Measurements from ENCODE around the gene FAM187B. TPM values are rescaled to one million over a fixed set of nuclear protein-coding genes. Genes with fewer than 3 reads are reported as not detected.
A peak's percentile ranks its signal among the peaks of the same experiment; 100 is the strongest.

Gene FAM187B
- total and polyA plus RNA-seq, 2 of the 8 experiments (the other 6 are each of a cell fraction or from before 2014, with no cell fraction given), result not detected

DNA sequence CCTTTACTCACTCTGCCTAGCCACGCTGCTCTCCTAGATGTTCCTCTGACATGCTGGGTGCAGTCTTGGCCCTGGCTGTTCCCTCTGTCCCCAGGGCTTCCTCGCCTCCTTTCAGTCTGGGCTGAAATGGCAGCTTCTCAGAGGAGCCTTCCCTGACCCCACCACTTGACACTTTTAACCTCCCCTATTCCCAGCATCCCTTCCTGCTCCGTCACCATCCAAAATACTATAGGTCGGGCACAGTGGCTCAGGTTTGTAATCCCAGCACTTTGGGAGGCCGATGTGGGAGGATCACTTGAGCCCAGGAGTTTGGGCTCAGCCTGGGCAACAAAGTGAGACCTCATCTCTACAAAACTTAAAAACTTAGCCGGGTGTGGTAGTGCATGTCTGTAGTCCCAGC lies 2.6 kb downstream of the FAM187B start:
- no peaks in the 10 kb centered on the region; a peak in 1 of 7 replicates for H3K27me3 ChIP-seq (replicated peaks in 1 of 4; ENCODE audit: control insufficient read depth in 3 of 4, extremely low read depth in 1 of 4, insufficient read depth in 3 of 4, low read length in 3 of 4)
- H3K9ac ChIP-seq (replicated peaks in 1 of 4; ENCODE audit: extremely low read depth in 1 of 4, low read depth in 3 of 4, low read length in 3 of 4), result no peak overlapping the region
- H3K4ac ChIP-seq (replicated peaks; ENCODE audit: insufficient read length, low read depth, low read length), result no peak overlapping the region
- H3K14ac ChIP-seq (ENCODE audit: insufficient read length), result no peak overlapping the region
- peaks cover 0 to 7% of the 10 kb centered on the region in 2 experiments; a peak in 1 of 4 replicates for H3K9me3 ChIP-seq (ENCODE audit: insufficient read depth in 2 of 2, low read depth in 1 of 2, low read length in 1 of 2)
- no peak overlapping the region for H3K18ac ChIP-seq (ENCODE audit: extremely low read depth, low read length)
- H2BK15ac ChIP-seq (ENCODE audit: low read length), result no peak overlapping the region
- no peak overlapping the region for H2BK120ac ChIP-seq (replicated peaks; ENCODE audit: low read depth, low read length)
- H2BK12ac ChIP-seq (ENCODE audit: low read depth, low read length), result no peak overlapping the region
- no peak overlapping the region for H2BK20ac ChIP-seq (ENCODE audit: low read length)
- no peak overlapping the region for H3K56ac ChIP-seq (replicated peaks; ENCODE audit: insufficient read length, low read depth, low read length)
- POLR2A ChIA-PET (ENCODE audit: partially characterized antibody), result interaction anchor here (1.1 to 2.2 kb wide), 5 partner anchors 9 to 159 kb away, joined by 3 to 9 read pairs (median 4); no protein-coding TSS in a partner anchor
- H4K8ac ChIP-seq (ENCODE audit: extremely low read depth, insufficient read depth, low read length), result no peak overlapping the region
- H4K5ac ChIP-seq (ENCODE audit: insufficient read length, low read depth, low read length), result no peak overlapping the region
- WGBS, 2 experiments (ENCODE audit: extremely low coverage in 1 of 2, insufficient coverage in 1 of 2, insufficient read length in 1 of 2, insufficient replicate concordance in 2 of 2, low coverage in 1 of 2, low lambda C conversion rate in 2 of 2, missing lambda C conversion rate in 1 of 2), result 88% methylated on average over 6 of the region's 6 CpGs; no CpG with 5 or more reads in 1 of the 2 experiments
- peak overlapping the region; percentile 3 for H4K91ac ChIP-seq (replicated peaks; ENCODE audit: insufficient read length, low read length)
- H2AK5ac ChIP-seq (ENCODE audit: low read depth, low read length), result no peak overlapping the region; the same call in 1 of the 2 replicates
- CTCF ChIA-PET (ENCODE audit: partially characterized antibody), result interaction anchor here (1.0 to 3.5 kb wide), 9 partner anchors 9 to 183 kb away, joined by 3 to 16 read pairs (median 5); partner anchors contain the start of genes FXYD5 and FXYD7
- H2AFZ ChIP-seq (ENCODE audit: low read length), result no peak overlapping the region
- no peak for TF ChIP-seq ATF3 (IDR thresholded peaks at IDR 0.05; ENCODE audit: insufficient read depth, low read depth, low read length)
- no peak for DNase-seq (ENCODE audit: low read depth in 1 of 2, low spot score in 2 of 2)
- no peaks in the 10 kb centered on the region for H3K79me2 ChIP-seq (ENCODE audit: control insufficient read depth in 1 of 2, insufficient read depth in 2 of 2, low read length in 2 of 2)
- H4K20me1 ChIP-seq (replicated peaks in 1 of 2; ENCODE audit: control insufficient read depth in 1 of 2, insufficient read depth in 2 of 2, low read length in 2 of 2), result no peaks in the 10 kb centered on the region
- peaks cover 0 to 12% (median 3%) of the 10 kb centered on the region in 4 experiments; a peak in 4 of 7 replicates for H3K4me1 ChIP-seq (replicated peaks in 1 of 4; ENCODE audit: control insufficient read depth in 3 of 4, insufficient read depth in 4 of 4, low read length in 3 of 4)
- no peak overlapping the region for H2BK5ac ChIP-seq (ENCODE audit: low read depth, low read length)
- no peak overlapping the region for H3K4me3 ChIP-seq (ENCODE audit: extremely low read depth in 1 of 4, insufficient read depth in 2 of 4, low read depth in 3 of 4, low read length in 4 of 4)
- H3K4me2 ChIP-seq (ENCODE audit: insufficient read depth in 1 of 2, low read depth in 2 of 2, low read length in 2 of 2), result 0 out of 4 replicates have a peak overlapping the region, but pooled peaks of 1 of the 2 experiments have one; percentile 15
- H3K23ac ChIP-seq (ENCODE audit: insufficient read length), result no peak overlapping the region
- no peak overlapping the region for H3K27ac ChIP-seq (ENCODE audit: low read depth, low read length)
- no peaks in the 10 kb centered on the region for H3K36me3 ChIP-seq (ENCODE audit: control insufficient read depth in 2 of 4, insufficient read depth in 4 of 4, low read length in 3 of 4)
- H3K79me1 ChIP-seq (ENCODE audit: low read depth, low read length), result no peaks in the 10 kb centered on the region
- no peaks in the 10 kb centered on the region for H3K23me2 ChIP-seq (ENCODE audit: low read depth, low read length)
- no peak for FAIRE-seq
